ENCODE measurements around the gene RGL3.

DNA sequence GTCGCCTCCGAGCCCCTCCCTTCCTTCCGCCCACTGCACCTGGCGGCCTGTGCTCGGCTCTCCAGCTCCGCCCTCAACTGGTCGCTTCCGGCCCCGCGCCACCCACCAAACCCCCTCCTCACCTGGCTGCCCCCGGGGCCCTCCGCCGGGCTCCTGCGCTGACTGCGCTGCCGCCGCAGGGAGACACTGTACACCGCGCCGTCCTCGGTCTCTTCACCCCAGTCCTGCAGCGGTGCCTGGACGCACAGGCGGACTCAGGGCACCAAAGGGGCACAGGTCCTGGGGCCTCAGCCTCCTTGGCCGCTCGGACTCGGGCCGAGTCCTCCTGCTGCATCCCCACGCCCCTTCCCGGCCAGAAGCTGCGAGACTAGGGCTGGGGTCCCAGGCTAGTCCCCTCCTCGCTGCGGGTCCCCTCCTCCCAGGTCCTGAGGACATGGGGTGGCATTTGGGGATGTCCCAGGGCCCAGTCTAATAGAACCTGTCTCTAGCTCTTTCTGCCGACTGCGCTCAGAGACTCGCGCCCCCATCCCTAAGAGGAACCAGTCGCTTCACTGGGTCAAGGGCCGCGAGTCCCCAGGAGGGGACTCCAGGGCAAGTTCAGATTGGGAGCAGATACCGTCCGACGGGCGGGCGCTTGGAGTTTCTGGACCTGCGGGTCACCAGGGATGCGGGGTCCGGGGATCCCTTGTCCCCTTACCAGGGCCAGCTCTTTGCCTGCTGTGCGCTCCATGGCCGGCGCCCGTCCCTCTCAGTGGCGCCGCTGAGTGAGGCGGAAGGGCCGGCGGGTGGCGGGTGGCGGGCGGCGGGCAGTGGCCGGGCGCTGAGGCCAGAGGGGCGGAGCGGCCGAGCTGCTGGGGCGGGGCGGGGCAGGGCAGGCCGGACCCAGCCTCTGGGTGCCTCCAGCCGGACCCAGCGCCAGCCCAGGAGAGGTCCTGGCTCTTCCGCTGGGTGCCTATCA, at the start of gene RGL3:
- TF ChIP-seq, protein P1, sequence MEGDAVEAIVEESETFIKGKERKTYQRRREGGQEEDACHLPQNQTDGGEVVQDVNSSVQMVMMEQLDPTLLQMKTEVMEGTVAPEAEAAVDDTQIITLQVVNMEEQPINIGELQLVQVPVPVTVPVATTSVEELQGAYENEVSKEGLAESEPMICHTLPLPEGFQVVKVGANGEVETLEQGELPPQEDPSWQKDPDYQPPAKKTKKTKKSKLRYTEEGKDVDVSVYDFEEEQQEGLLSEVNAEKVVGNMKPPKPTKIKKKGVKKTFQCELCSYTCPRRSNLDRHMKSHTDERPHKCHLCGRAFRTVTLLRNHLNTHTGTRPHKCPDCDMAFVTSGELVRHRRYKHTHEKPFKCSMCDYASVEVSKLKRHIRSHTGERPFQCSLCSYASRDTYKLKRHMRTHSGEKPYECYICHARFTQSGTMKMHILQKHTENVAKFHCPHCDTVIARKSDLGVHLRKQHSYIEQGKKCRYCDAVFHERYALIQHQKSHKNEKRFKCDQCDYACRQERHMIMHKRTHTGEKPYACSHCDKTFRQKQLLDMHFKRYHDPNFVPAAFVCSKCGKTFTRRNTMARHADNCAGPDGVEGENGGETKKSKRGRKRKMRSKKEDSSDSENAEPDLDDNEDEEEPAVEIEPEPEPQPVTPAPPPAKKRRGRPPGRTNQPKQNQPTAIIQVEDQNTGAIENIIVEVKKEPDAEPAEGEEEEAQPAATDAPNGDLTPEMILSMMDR (conservative IDR thresholded peaks at IDR 0.05 in 1 of 2, IDR thresholded peaks at IDR 0.05 in 1 of 2; ENCODE audit: low read depth in 1 of 2, low read length in 2 of 2): no peak
- TF ChIP-seq EZH2 (IDR thresholded peaks at IDR 0.05; ENCODE audit: low read length, missing control alignments): peak; percentile 63
